IMR-90 (cell line): Measurements from ENCODE around the gene ARAP1. TPM values are rescaled to one million over a fixed set of nuclear protein-coding genes. Genes with fewer than 3 reads are reported as not detected.

Experiments used
- ATAC-seq: fragments of 200-7000 bp; cut with Tn5 transposase; 2 replicates; pipeline ENCODE4 v1.9.1; 2020; ENCODE audit warnings: low read depth, mild to moderate bottlenecking, moderate library complexity
- BruUV-seq: library from RNA; stranded (reverse); fragments of 400-500 nt; replicated peaks from 2 replicates; lab custom pipeline; 2021; lab: Mats Ljungman, UMichigan
- CTCF ChIA-PET: fragments of 300-600 bp; formaldehyde crosslinking; extraction: SDS; loops from one replicate; lab custom pipeline; 2021; ENCODE audit warnings: antibody characterized with exemption; lab: Yijun Ruan, JAX
- POLR2A ChIA-PET: fragments of 300-600 bp; sonication (Branson Sonifier 250); formaldehyde crosslinking; loops from one replicate; lab custom pipeline; 2022; ENCODE audit warnings: antibody characterized with exemption; ENCODE audit not compliant: unreplicated experiment; lab: Charles Lee
- DNase-seq: peaks from one replicate; pipeline ENCODE4 v3.0.0; 2013
- H2AFZ ChIP-seq: replicated peaks from 2 replicates; pipeline ENCODE3; 2013; ENCODE audit warnings: low read length, mild to moderate bottlenecking; ENCODE audit not compliant: poor library complexity
- H2AK5ac ChIP-seq: 2 replicates; pipeline ENCODE4 v1.6.1; 2013; ENCODE audit warnings: low read depth, low read length, inconsistent platforms
- H2AK9ac ChIP-seq: replicated peaks from 2 replicates; pipeline ENCODE3; 2013; ENCODE audit warnings: mild to moderate bottlenecking, low read depth, low read length, moderate library complexity; ENCODE audit not compliant: poor library complexity
- H2BK120ac ChIP-seq: 2 replicates; pipeline ENCODE4 v1.6.1; 2013; ENCODE audit warnings: low read depth, low read length, inconsistent platforms
- H2BK15ac ChIP-seq: 3 replicates; pipeline ENCODE4 v1.6.1; 2013; ENCODE audit warnings: low read depth, low read length, inconsistent platforms
- H2BK20ac ChIP-seq: 2 replicates; pipeline ENCODE4 v1.6.1; 2013; ENCODE audit warnings: low read depth, mild to moderate bottlenecking, inconsistent platforms, low read length, moderate library complexity
- H2BK5ac ChIP-seq: 2 replicates; pipeline ENCODE4 v1.6.1; 2013; ENCODE audit warnings: mild to moderate bottlenecking, low read depth, low read length, inconsistent platforms; ENCODE audit not compliant: poor library complexity, severe bottlenecking
- H3K14ac ChIP-seq: replicated peaks from 2 replicates; pipeline ENCODE4 v1.6.1; 2013; ENCODE audit warnings: low read depth, low read length, inconsistent platforms
- H3K18ac ChIP-seq: 2 replicates; pipeline ENCODE4 v1.6.1; 2013; ENCODE audit warnings: low read depth, low read length, control low read depth
- H3K23ac ChIP-seq: 2 replicates; pipeline ENCODE4 v1.6.1; 2013; ENCODE audit warnings: low read depth, low read length, inconsistent platforms
- H3K27ac ChIP-seq: 2 replicates; pipeline ENCODE4 v1.5.1; 2013; ENCODE audit warnings: mild to moderate bottlenecking, control low read depth, low read length; ENCODE audit not compliant: insufficient read depth
- H3K27me3 ChIP-seq: 2 replicates; pipeline ENCODE4 v1.6.1; 2013; ENCODE audit warnings: low read length; ENCODE audit not compliant: control insufficient read depth, insufficient read depth
- H3K36me3 ChIP-seq: 2 replicates; pipeline ENCODE4 v1.6.1; 2013; ENCODE audit warnings: low read length, mixed read lengths; ENCODE audit not compliant: control insufficient read depth, insufficient read depth
- H3K4ac ChIP-seq: 2 replicates; pipeline ENCODE4 v1.6.1; 2013; ENCODE audit warnings: low read depth, low read length, inconsistent platforms
- H3K4me1 ChIP-seq: 2 replicates; pipeline ENCODE4 v1.6.1; 2013; ENCODE audit warnings: low read length, mixed read lengths; ENCODE audit not compliant: control insufficient read depth, insufficient read depth
- H3K4me2 ChIP-seq: 2 replicates; pipeline ENCODE4 v1.6.1; 2013; ENCODE audit warnings: low read depth, mild to moderate bottlenecking, control low read depth, low read length, moderate library complexity
- H3K4me3 ChIP-seq: 2 replicates; pipeline ENCODE4 v1.5.1; 2013; ENCODE audit warnings: low read depth, mild to moderate bottlenecking, control low read depth, low read length, moderate library complexity; ENCODE audit not compliant: insufficient read depth
- H3K56ac ChIP-seq: 2 replicates; pipeline ENCODE4 v1.6.1; 2013; ENCODE audit warnings: low read length, inconsistent platforms; ENCODE audit not compliant: insufficient read depth; ENCODE audit errors: extremely low read depth
- H3K79me1 ChIP-seq, 2 experiments: 2 replicates each; pipeline ENCODE4 v1.6.1; 2013; ENCODE audit warnings: low read length in 2 of 2, inconsistent platforms in 1 of 2, low read depth in 1 of 2
- H3K9ac ChIP-seq: 2 replicates; pipeline ENCODE4 v1.6.1; 2013; ENCODE audit warnings: low read depth, low read length, control low read depth
- H3K9me1 ChIP-seq: 2 replicates; pipeline ENCODE4 v1.6.1; 2013; ENCODE audit warnings: low read length, inconsistent platforms; ENCODE audit not compliant: insufficient read depth
- H3K9me3 ChIP-seq: 2 replicates; pipeline ENCODE4 v1.6.1; 2013; ENCODE audit warnings: low read length; ENCODE audit not compliant: control insufficient read depth, insufficient read depth
- H4K20me1 ChIP-seq: 2 replicates; pipeline ENCODE4 v1.6.1; 2013; ENCODE audit warnings: low read length, inconsistent platforms; ENCODE audit not compliant: insufficient read depth
- H4K5ac ChIP-seq: 2 replicates; pipeline ENCODE4 v1.6.1; 2013; ENCODE audit warnings: mild to moderate bottlenecking, low read depth, low read length, control low read depth
- H4K8ac ChIP-seq, 2 experiments: 2 replicates each; pipeline ENCODE4 v1.6.1; 2013; ENCODE audit warnings: low read depth in 2 of 2, low read length in 2 of 2, control low read depth in 1 of 2, inconsistent platforms in 1 of 2
- H4K91ac ChIP-seq: 2 replicates; pipeline ENCODE4 v1.6.1; 2013; ENCODE audit warnings: low read depth, low read length, inconsistent platforms; ENCODE audit not compliant: insufficient read depth
- CHD1 ChIP-seq: IDR thresholded peaks from 2 replicates; pipeline ENCODE4 v1.6.1; 2012; ENCODE audit warnings: low read depth, low read length, improper control_type of control experiment
- WGBS, 2 experiments: methylation state at CpG; one replicate each; pipeline versions ENCODE4 v1.1.5 to v1.1.7; 2013; ENCODE audit warnings: missing lambda C conversion rate in 2 of 2; ENCODE audit not compliant: insufficient read length in 1 of 2; ENCODE audit errors: extremely low coverage in 2 of 2; 5-methylcytosine and 5-hydroxymethylcytosine counted together
- dilution Hi-C: fragments of 300-500 bp; cut with HindIII; formaldehyde crosslinking; loops from one replicate; pipeline ENCODE4 v1.14.3; 2018; ENCODE audit warnings: low sequenced_read_pairs; ENCODE audit not compliant: unreplicated experiment
- in situ Hi-C: fragments of 300-500 bp; cut with MboI; formaldehyde crosslinking; loops from 3 replicates; pipeline ENCODE4 v1.14.3; 2019; ENCODE audit warnings: low sequenced_read_pairs, inconsistent platforms, mixed read lengths
- intact Hi-C: fragments of 100-400 bp; cut with micrococcal nuclease; formaldehyde crosslinking; loops from 2 replicates; pipeline ENCODE4 v1.10.0; 2022
- polyA plus RNA-seq, 3 experiments: library from polyadenylated mRNA; depleted of rRNA; stranded (reverse); fragments of >200 nt; gene quantifications; 2 replicates each; pipeline ENCODE4 v1.2.3, GENCODE V29; 2012; ENCODE audit warnings: low replicate concordance in 1 of 3
- total RNA-seq: library from RNA; depleted of rRNA; stranded (reverse); fragments of >200 nt; gene quantifications from 2 replicates; pipeline ENCODE4 v1.2.3, GENCODE V29; 2012
- TF ChIP-seq, protein P1 (sequence below): fragments of 150-350 bp; IDR thresholded peaks from 2 replicates; pipeline ENCODE4 v1.6.1; 2016; ENCODE audit warnings: low read depth, mild to moderate bottlenecking, low read length, moderate library complexity, borderline replicate concordance

ARAP1 gene
- total and polyA plus RNA-seq, 2 of the 4 experiments (the other 2 are of a cell fraction), result 37.6 to 63.1 TPM

DNA sequence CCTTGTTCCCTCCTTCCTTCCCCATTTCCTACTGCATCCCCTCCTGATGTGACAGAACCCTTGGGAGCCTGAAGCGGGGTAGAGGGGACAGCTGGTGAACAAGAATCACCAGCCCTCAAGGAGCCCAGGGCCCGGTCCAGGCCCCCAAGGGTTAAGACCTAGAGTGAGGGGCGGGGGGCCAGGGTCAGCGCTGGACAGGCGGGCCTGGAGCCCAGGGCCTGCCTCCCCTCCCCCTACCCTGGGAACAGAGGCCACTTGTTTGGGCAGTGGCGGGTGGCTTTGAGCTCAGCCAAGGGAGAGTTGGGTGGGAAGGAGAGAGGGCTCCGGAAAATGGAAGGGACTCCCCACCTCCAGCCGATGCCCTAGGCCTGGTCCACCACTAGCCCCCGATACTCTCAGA lies 2.1 kb downstream of the ARAP1 start:
- Histone ChIP-seq H3K4me1 (peaks cover 7% of the 10 kb centered on the region), H3K9me1 (peaks cover 9% of the 10 kb centered on the region; the same call in 1 of the 2 replicates), H3K36me3 (0 out of 2 replicates have a peak, but pooled peaks cover 1% of the 10 kb centered on the region), H3K79me1 (peaks cover 24 to 57% of the 10 kb centered on the region in 2 experiments), H3K9me3 (no peaks in the 10 kb centered on the region), H4K8ac (no peak overlapping the region), H3K18ac (no peak overlapping the region), H3K14ac (no peak overlapping the region), H3K27me3 (no peaks in the 10 kb centered on the region), H4K91ac (no peak overlapping the region), H3K56ac (no peak overlapping the region), H2BK120ac (no peak overlapping the region), H3K9ac (no peak overlapping the region), H3K23ac (no peak overlapping the region), H2AFZ (no peak overlapping the region), H2BK15ac (no peak overlapping the region), H2BK20ac (no peak overlapping the region), H3K4me3 (no peak overlapping the region), H2AK9ac (no peak overlapping the region), H2BK5ac (no peak overlapping the region), H4K5ac (no peak overlapping the region), H4K20me1 (peaks cover 20% of the 10 kb centered on the region), H3K4ac (no peak overlapping the region), H2AK5ac (no peak overlapping the region), H3K27ac (no peak overlapping the region), H3K4me2 (no peak overlapping the region)
- intact Hi-C loops, result loop anchor here (5.0 kb wide), 1 partner anchor 62 kb away; the partner anchor contains the start of gene ATG16L2
- CTCF ChIA-PET, result no interaction called here
- WGBS, 2 experiments, result 100% methylated on average over 2 of the region's 9 CpGs; no CpG with 5 or more reads in 1 of the 2 experiments
- ATAC-seq, result no peak
- BruUV-seq, result no TSS peak
- dilution Hi-C loops, result no loop called here
- POLR2A ChIA-PET, result no interaction called here
- no peak for DNase-seq
- no peak for TF ChIP-seq CHD1
- TF ChIP-seq, protein P1, sequence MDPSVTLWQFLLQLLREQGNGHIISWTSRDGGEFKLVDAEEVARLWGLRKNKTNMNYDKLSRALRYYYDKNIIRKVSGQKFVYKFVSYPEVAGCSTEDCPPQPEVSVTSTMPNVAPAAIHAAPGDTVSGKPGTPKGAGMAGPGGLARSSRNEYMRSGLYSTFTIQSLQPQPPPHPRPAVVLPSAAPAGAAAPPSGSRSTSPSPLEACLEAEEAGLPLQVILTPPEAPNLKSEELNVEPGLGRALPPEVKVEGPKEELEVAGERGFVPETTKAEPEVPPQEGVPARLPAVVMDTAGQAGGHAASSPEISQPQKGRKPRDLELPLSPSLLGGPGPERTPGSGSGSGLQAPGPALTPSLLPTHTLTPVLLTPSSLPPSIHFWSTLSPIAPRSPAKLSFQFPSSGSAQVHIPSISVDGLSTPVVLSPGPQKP, result no peak
- in situ Hi-C loops, result no loop called here
